ENCODE measurements around the gene PTGIS. TPM values are rescaled to one million over a fixed set of nuclear protein-coding genes. Genes with fewer than 3 reads are reported as not detected.
"Not testable (repeated sequence)": the region's sequence is repeated elsewhere in the genome, so short reads cannot be mapped to it uniquely, and the experiment has no call there.

PTGIS gene
- total RNA-seq, 1 donor from 2014 or later: 2.0 TPM

- no peak for DNase-seq
Measured at GRCh38 chr20:49579874-49580812, 12.2 kb upstream of the PTGIS start.

GRCh38 chr20:49579195-49579594 is 11.3 kb upstream of the PTGIS start:
- no peak for DNase-seq

- no peak for DNase-seq
Measured at GRCh38 chr20:49578436-49578835, 10.5 kb upstream of the PTGIS start.

- no peak for DNase-seq
Measured at GRCh38 chr20:49575551-49576060, 7.7 kb upstream of the PTGIS start.

GRCh38 chr20:49573900-49574416 is 6.0 kb upstream of the PTGIS start:
- DNase-seq: no peak

GRCh38 chr20:49572857-49573256 is 4.9 kb upstream of the PTGIS start:
- peak; percentile 43 for DNase-seq

GRCh38 chr20:49571553-49571835 is 3.6 kb upstream of the PTGIS start:
- no peak for DNase-seq

- no peak for DNase-seq
Measured at GRCh38 chr20:49570828-49571552, 3.1 kb upstream of the PTGIS start.

- no peak for DNase-seq
Measured at GRCh38 chr20:49570161-49570827, 2.4 kb upstream of the PTGIS start.

- no peak for DNase-seq
Measured at GRCh38 chr20:49569411-49570115, 1.6 kb upstream of the PTGIS start.

- DNase-seq: no peak
Measured at GRCh38 chr20:49568278-49569151, 578 bp upstream of the PTGIS start.

GRCh38 chr20:49566401-49567364 is 1.3 kb downstream of the PTGIS start:
- no peak for DNase-seq

- DNase-seq: not testable (repeated sequence)
Measured at GRCh38 chr20:49564991-49565390, 2.9 kb downstream of the PTGIS start.

GRCh38 chr20:49563015-49563980 is 4.6 kb downstream of the PTGIS start:
- DNase-seq: no peak

GRCh38 chr20:49562311-49563014 is 5.5 kb downstream of the PTGIS start:
- DNase-seq: peak; percentile 96

- DNase-seq: no peak
Measured at GRCh38 chr20:49561806-49562205, 6.1 kb downstream of the PTGIS start.

GRCh38 chr20:49561256-49561655 is 6.7 kb downstream of the PTGIS start:
- DNase-seq: no peak

- no peak for DNase-seq
Measured at GRCh38 chr20:49560646-49561045, 7.3 kb downstream of the PTGIS start.
